ENCODE results near the gene NCBP1.

Gene NCBP1

DNA sequence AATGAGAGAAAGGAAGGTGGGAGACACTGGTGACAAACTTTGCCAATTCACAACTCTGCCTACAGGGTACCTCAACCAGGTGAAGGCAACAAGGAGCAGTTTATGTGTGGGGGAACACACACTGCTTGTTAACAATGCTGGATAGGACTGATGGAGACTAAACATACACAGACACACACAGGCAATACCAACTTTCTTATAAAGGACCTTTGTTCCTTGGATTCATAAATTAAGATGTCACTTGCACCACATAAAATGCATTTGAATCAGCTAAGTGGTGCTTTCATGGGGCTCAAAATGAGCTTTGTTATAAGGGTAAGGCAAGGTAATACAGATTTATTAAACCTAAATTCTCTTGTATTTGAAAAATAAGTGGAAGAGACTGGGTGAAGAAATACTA is 4.5 kb upstream of the NCBP1 start:
- TF ChIP-seq, protein P1, sequence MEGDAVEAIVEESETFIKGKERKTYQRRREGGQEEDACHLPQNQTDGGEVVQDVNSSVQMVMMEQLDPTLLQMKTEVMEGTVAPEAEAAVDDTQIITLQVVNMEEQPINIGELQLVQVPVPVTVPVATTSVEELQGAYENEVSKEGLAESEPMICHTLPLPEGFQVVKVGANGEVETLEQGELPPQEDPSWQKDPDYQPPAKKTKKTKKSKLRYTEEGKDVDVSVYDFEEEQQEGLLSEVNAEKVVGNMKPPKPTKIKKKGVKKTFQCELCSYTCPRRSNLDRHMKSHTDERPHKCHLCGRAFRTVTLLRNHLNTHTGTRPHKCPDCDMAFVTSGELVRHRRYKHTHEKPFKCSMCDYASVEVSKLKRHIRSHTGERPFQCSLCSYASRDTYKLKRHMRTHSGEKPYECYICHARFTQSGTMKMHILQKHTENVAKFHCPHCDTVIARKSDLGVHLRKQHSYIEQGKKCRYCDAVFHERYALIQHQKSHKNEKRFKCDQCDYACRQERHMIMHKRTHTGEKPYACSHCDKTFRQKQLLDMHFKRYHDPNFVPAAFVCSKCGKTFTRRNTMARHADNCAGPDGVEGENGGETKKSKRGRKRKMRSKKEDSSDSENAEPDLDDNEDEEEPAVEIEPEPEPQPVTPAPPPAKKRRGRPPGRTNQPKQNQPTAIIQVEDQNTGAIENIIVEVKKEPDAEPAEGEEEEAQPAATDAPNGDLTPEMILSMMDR (IDR thresholded peaks at IDR 0.05; ENCODE audit: low read depth, low read length), result no peak
- no peak for DNase-seq (ENCODE audit: extremely low read depth, low read depth)

DNA sequence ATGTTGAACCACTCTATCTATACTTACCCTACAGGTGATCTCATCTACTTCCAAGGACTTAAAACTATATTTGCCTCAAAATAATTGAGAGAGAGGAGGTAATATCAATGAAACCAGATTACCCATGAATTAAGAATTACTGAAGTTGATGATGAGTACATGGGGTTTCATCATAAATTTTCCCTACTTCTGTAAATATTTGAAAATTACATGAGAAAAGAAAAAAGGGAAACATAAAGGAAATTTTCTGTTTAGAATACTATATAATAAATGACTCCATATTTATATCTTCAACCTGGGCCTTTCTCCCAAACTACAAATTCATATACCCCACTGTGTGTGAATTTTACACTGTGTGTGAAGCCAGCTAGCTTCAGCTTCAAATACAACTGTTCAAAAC is 3.0 kb upstream of the NCBP1 start:
- DNase-seq (ENCODE audit: extremely low read depth, low read depth), result no peak
- TF ChIP-seq, protein P1 (IDR thresholded peaks at IDR 0.05; ENCODE audit: low read depth, low read length), result no peak

DNA sequence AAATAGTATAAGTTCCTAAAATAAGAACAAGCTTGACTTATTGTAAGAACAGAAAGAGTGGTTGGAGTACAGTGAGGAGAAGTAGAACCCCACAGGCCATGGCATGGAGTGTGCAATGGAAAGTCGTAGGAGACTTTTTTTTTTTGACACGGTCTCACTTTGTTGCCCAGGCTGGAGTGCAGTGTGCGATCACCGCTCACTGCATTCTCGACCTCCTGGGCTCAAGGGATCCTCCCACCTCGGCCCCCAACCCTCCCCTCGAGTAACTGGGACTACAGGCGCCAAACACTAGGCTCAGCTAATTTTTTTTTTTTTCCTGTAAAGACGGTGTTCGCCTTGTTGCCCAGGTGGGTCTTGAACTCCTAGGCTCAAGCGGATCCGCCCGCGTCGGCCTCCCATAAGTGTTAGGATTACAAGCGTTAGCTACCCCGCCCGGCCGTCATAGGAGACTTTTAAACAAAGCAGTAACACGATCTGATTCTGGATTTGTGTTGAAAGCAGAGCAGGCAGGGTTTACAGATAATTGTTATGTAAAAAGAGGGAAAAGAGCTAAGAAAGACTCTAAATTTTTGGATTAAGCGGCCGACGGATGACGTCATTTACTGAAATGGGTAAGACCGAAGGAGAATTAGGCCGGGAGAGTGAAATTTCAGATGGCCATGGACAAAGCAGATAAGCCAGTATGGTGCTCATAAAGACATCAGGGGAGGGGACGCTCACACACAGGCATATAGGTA is 1.2 kb upstream of the NCBP1 start:
- TF ChIP-seq, protein P1 (IDR thresholded peaks at IDR 0.05; ENCODE audit: low read depth, low read length), result no peak
- peak; percentile 59 for DNase-seq (ENCODE audit: extremely low read depth, low read depth)

DNA sequence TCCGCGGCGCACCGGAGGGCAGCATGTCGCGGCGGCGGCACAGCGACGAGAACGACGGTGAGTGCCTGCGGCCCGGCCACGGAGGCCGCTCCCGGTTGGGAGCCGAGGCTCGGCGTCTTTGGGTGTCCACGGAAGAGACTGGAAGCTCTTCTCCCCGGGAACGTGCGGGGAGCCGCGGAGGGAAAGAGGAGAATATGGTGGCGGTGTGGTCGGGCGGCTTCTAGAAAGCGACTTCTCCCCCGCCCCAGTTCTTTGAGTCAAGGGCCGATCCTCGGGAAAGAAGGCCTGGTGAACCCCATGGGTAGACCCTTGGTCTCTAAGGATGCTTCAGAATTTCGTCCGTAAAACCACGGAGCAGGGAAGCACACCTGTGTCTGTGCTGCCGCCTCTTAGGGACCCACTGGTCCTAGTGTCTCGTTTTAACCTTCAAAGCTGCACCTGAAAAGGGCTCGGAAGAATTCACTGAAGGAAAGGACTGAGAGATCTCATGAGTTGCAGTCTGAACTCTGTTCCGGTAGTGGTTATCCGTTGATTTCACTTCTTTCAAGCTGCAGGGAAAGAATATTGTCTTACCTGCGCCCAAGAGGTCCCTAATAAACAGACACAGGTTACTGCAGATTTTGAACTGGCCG is 354 bp downstream of the NCBP1 start:
- TF ChIP-seq, protein P1 (IDR thresholded peaks at IDR 0.05; ENCODE audit: low read depth, low read length), result no peak
- no peak for DNase-seq (ENCODE audit: extremely low read depth, low read depth)

DNA sequence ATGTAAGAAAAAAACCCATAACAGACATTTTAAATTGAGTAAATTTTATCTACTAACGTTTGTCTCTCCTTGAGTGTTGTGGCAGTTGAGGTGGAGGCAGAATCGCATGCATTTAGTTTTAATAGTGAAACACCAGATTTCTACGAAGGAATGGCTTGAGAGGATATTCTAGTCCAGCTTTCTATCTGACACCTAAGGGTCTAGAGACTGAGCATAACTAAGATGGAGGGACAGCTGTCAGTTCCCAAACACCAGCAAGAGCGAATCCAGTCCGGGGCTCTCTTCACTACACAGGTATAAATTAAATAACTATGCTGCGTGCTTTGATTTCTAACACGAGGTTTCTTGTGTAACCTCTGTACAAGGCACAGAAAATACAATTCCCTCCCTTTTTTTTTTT is 1.4 kb downstream of the NCBP1 start:
- TF ChIP-seq, protein P1 (IDR thresholded peaks at IDR 0.05; ENCODE audit: low read depth, low read length), result no peak
- DNase-seq (ENCODE audit: extremely low read depth, low read depth), result no peak

DNA sequence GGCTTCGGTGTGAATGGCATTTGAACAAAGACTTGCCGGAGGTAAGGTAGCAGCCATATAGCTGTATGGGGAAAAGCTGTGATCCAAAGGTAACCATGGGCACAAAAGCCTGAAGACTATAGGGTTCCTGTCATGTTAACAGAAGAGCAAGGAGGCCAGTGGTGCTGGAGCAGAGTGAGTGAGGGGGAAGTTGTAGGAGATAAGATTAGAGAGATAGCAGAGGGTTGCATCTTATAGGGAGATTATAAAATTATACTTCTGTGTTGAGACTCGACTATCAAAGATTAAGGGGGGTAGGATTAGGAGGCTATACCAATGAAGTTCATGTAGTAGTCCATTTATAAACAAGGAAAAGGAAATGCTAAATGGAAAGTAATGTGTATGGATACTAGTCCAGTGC is 3.3 kb downstream of the NCBP1 start:
- DNase-seq (ENCODE audit: extremely low read depth, low read depth), result no peak
- TF ChIP-seq, protein P1 (IDR thresholded peaks at IDR 0.05; ENCODE audit: low read depth, low read length), result no peak

DNA sequence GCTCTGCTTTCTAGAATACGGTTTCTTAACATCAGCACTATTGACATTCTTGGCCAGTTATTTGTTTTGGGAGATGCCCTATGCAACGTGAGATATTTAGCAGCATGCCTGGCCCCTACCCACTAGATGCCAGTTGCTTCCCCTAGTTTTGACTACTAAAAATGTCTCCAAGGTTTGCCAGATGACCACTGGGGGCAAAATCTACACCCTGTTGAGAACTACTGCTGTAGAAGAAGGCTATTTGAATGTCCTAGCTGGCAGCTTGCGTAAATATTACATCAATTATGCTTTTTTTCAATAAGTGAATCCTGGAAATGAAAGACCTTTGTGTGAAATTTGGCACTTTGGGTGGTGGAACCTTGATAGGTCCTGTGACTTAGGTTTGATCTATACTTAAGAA is 5.0 kb downstream of the NCBP1 start:
- DNase-seq (ENCODE audit: extremely low read depth, low read depth), result no peak

More for the DNA sequence above, 5.0 kb downstream of the NCBP1 start:
- TF ChIP-seq, protein P1 (IDR thresholded peaks at IDR 0.05; ENCODE audit: low read depth, low read length), result no peak; the same call in 1 of the 2 replicates
